Measurements from ENCODE around the gene NDUFV3.
"Not testable (repeated sequence)": the region's sequence is repeated elsewhere in the genome, so short reads cannot be mapped to it uniquely, and the experiment has no call there.

NDUFV3 gene

GRCh38 chr21:42900446-42900845 lies 7.3 kb downstream of the NDUFV3 start:
- DNase-seq: no peak

- no peak for DNase-seq
These were observed 10.7 kb downstream of the NDUFV3 start for GRCh38 chr21:42903817-42904216.

- no peak for DNase-seq
These were observed 12.1 kb downstream of the NDUFV3 start for GRCh38 chr21:42905195-42905594.

- DNase-seq: no peak
These were observed 13.1 kb downstream of the NDUFV3 start for GRCh38 chr21:42906233-42906632.

GRCh38 chr21:42908484-42908883 lies 15.4 kb downstream of the NDUFV3 start:
- DNase-seq: not testable (repeated sequence)

DNA sequence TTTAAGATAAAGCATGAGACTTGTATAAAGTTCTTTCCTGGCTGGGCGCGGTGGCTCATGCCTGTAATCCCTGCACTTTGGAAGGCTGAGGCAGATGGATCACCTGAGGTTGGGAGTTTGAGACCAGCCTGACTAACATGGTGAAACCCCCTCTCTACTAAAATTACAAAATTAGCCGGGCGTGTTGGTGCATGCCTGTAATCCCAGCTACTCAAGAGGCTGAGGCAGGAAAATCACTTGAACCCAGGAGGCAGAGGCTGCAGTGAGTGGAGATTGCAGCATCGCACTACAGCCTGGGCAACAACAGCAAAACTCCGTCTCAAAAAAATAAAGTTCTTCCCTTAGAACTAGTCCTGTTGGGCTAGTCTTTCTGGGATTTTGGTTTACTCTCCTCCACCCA lies 18.8 kb downstream of the NDUFV3 start:
- not testable (repeated sequence) for DNase-seq

GRCh38 chr21:42913476-42913875 lies 20.4 kb downstream of the NDUFV3 start:
- no peak for DNase-seq

- no peak for DNase-seq
These were observed 25.2 kb downstream of the NDUFV3 start for GRCh38 chr21:42918291-42918690.

DNA sequence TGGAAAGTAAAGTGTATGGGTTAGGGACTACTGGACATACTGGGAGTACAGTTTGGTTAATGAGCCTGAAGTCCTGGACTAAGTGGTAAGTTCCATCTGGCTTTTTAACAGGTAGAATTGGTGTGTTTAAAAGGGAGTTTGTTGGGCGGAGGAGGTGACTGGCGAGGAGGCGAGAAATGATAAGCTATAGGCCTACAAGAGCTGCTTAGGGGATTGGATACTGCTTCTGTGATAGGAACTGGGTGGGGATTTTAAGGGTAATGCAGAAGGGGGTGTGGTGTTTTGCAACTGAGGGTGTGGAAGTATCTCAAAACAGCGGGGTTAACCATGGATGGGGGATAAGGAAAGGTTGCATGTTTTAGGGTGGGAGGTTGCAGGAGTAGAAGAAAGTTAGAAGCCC lies 28.8 kb downstream of the NDUFV3 start:
- no peak for DNase-seq

- DNase-seq: no peak
These were observed 29.8 kb downstream of the NDUFV3 start for GRCh38 chr21:42922918-42923317.

DNA sequence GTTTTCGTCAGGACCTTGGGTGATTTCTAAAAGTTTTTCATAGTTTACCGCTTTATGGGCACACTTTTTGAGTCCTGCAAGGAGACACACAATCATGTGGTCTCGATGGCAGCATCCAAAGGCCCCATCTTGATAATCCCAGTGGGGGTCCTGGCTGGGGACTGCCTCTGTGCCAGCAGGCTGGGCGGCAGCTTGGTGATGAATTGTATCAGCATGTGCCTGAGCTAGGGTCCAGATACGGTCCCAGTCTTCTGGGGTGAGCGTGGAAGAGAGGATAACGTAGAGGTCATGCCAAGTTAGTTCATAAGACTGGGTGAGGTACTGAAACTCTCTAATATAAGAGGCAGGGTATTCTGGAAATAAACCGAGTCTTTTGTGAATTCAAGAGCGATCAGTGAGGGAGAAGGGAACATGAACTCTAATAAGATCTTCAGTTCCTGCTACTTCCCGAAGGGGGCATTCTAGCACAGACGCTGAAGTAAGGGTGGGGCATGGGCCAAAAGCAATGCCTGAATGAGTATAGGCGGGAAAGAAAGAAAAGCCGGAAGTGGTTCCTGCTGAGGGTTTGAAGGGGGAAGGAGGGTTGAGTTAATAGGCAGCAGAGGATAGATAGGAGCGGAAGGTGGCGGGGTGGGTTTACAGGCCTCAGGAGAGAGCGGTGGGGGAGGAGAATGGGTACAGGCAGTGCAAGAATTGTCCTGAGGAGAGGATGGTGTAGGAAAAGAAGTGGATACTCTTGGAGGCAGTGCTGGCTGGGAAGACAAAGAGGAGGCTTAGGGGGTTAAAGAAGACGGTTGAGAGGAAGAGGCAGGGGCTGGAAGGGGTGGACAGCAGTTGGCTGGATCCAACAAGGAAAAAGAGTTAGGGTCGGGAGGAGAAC lies 30.7 kb downstream of the NDUFV3 start:
- no peak for DNase-seq

- no peak for DNase-seq
These were observed 31.3 kb downstream of the NDUFV3 start for GRCh38 chr21:42924433-42924751.

- DNase-seq: no peak
These were observed 32.2 kb downstream of the NDUFV3 start, which contains the start of gene ERVH48-1 for GRCh38 chr21:42925114-42925926. Gene ERVH48-1, minus strand, starts transcription at chr21:42925630. Its CDS starts 6,624 bp downstream, at chr21:42919006.

- not testable (repeated sequence) for DNase-seq
These were observed 34.5 kb downstream of the NDUFV3 start for GRCh38 chr21:42927474-42928200.

- DNase-seq: no peak
These were observed 36.9 kb downstream of the NDUFV3 start for GRCh38 chr21:42929969-42930368.

DNA sequence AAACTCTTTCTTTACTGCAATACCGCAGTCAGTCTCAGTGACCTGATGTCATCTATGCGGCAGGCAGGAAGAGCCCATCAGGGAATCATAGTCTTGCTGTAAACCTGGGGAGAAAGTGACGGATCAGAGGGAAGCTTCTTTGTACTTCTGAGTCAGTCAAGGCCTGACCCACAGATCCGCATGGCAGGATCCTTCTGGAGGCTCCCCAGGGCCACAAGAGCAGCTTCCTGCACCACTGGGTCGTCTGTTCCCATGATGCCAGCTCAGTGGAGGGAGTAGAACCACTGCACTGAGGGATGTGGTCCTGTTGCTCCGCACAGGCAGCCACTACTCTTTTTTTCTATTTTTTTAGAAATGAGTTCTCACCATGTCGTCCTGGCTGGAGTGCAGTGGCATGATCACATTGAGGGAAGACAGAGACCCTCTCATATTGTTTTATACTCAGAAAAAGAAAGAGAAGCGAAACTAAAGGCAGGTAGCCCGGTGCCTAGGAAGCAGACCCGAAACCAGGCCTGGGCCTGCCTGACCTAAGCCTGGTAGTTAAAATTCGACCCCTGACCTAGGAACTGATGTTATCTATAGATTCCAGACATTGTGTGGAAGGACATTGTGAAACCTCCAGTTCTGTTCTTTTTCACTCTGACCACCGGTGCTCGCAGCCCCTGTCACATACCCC lies 38.6 kb downstream of the NDUFV3 start:
- no peak for DNase-seq

DNA sequence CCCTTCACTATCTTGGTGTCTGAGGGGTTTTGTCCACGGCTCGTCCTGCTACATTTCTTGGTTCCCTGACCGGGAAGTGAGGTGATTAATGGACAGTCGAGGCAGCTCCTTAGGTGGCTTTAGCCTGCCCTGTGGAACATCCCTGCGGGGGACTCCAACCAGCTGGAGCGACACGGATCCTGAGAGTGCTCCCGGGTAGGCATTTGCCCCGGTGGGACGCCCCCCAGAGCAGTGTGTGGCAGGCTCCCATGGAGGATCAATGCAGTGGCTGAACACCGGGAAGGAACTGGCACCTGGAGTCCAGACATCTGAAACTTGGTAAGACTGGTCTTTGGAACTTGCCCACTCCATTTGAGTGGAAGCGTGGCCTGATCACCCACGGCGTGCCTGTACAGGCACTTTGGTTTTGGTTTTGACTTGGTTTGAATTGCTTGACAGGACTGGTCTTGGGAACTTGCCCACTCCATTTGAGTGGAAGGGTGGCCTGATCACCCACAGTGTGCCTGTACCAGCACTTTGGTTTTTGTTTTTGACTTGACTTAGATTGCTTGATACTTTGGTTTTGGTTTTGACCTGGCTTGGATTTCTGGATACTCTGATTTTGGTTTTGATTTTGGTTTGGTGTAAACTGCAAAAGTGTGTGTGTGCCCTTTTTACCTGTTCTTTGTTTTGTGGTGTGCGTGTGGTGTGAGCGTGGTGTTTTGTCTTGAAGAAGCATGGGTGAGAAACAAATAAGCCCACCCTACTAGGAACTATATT lies 39.4 kb downstream of the NDUFV3 start:
- not testable (repeated sequence) for DNase-seq

DNA sequence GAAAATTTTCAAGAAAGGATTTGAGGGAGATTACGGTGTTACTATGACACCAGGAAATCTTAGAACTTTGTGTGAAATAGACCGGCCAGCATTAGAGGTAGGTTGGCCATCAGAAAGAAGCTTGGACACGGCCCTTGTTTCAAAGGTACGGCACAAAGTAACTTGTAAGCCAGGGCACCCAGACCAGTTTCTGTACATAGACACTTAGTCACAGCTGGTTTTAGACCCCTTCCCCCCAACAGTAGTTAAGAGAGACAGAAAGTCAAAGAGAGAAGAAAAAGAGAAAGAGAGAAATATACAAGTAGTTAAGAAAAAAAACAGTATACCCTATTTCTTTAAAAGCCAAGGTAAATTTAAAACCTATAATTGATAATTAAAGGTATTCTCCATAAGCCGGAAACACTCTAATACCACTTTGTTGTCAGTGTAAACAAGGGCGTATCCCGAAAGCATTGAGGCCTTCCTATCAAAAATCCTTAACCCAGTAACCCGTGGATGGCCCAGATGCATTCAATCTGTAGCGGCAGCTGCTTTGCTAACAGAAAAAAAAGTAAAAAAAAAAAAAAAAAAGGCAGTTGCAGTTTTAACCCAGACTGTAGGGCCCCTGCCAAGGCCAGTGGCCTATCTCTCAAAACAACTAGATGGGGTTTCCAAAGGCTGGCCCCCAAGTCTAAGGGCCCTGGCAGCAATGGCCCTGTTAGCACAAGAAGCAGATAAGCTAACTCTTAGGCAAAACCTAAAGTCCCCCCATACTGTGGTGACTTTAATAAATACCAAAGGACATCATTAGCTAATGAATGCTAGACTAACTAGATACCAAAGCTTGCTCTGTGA lies 40.2 kb downstream of the NDUFV3 start:
- DNase-seq: not testable (repeated sequence)

DNA sequence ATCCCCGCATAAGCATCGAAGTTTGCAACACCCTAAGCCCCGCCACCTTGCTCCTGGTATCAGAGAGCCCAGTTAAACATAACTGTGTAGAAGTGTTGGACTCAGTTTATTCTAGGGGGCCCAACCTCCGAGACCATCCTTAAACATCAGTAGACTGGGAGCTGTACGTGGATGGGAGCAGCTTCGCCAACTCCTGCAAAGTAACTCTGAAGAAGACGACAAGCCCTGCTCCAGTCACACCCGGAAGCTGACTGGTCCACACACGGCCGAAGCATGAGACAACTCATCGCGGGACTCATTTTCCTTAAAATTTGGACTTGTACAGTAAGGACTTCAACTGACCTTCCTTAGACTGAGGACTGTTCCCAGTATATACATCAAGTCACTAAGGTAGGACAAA lies 40.9 kb downstream of the NDUFV3 start:
- not testable (repeated sequence) for DNase-seq

- DNase-seq: not testable (repeated sequence)
These were observed 43.3 kb downstream of the NDUFV3 start for GRCh38 chr21:42936360-42936759.
